PC-3 (cell line): ENCODE measurements around the gene SEPTIN1. TPM values are rescaled to one million over a fixed set of nuclear protein-coding genes. Genes with fewer than 3 reads are reported as not detected.

Experiments used
- ATAC-seq: fragments of 200-7000 bp; cut with Tn5 transposase; 2 replicates; pipeline ENCODE4 v1.9.1; 2020; ENCODE audit warnings: mild to moderate bottlenecking, moderate library complexity
- BruUV-seq: library from RNA; stranded (reverse); fragments of 400-500 nt; replicated peaks from 2 replicates; lab custom pipeline; 2021; lab: Mats Ljungman, UMichigan
- CTCF ChIA-PET: fragments of 300-600 bp; sonication (Branson Sonifier 250); formaldehyde crosslinking; loops from one replicate; lab custom pipeline; 2022; ENCODE audit warnings: antibody characterized with exemption; lab: Charles Lee
- POLR2A ChIA-PET: fragments of 300-600 bp; sonication (Branson Sonifier 250); formaldehyde crosslinking; loops from one replicate; lab custom pipeline; 2022; ENCODE audit warnings: antibody characterized with exemption; ENCODE audit not compliant: unreplicated experiment; lab: Charles Lee
- DNase-seq: peaks from one replicate; pipeline ENCODE4 v3.0.0-alpha.2; 2015
- H2AFZ ChIP-seq: fragments of 300-600 bp; sonication (generic); 2 replicates; pipeline ENCODE4 v1.6.0; 2016; ENCODE audit warnings: antibody characterized with exemption, low read length
- H3F3A ChIP-seq: fragments of 300-600 bp; sonication (generic); one replicate; pipeline ENCODE4 v1.6.0; 2017; ENCODE audit warnings: antibody characterized with exemption, low read length, control low read depth, mild to moderate bottlenecking; ENCODE audit not compliant: unreplicated experiment
- H3K27ac ChIP-seq: fragments of 300-600 bp; sonication (generic); 2 replicates; pipeline ENCODE4 v1.5.1; 2016; ENCODE audit warnings: mild to moderate bottlenecking, low read length
- H3K27me3 ChIP-seq: fragments of 300-600 bp; sonication (generic); 2 replicates; pipeline ENCODE4 v1.6.1; 2016; ENCODE audit warnings: low read length, mixed read lengths
- H3K36me3 ChIP-seq: fragments of 300-600 bp; sonication (generic); 2 replicates; pipeline ENCODE4 v1.6.1; 2016; ENCODE audit warnings: low read depth, mixed run types, low read length, mixed read lengths
- H3K4me1 ChIP-seq: fragments of 300-600 bp; sonication (generic); 2 replicates; pipeline ENCODE4 v1.5.1; 2016; ENCODE audit warnings: low read length; ENCODE audit not compliant: insufficient read depth
- H3K4me2 ChIP-seq: fragments of 300-600 bp; sonication (generic); 2 replicates; pipeline ENCODE4 v1.6.0; 2016; ENCODE audit warnings: low read length
- H3K4me3 ChIP-seq: fragments of 300-600 bp; sonication (generic); 2 replicates; pipeline ENCODE4 v1.5.1; 2016; ENCODE audit warnings: mild to moderate bottlenecking, low read length, mixed read lengths
- H3K79me2 ChIP-seq: fragments of 300-600 bp; sonication (generic); 2 replicates; pipeline ENCODE4 v1.6.1; 2017; ENCODE audit warnings: low read length, mixed read lengths
- H3K9ac ChIP-seq: fragments of 300-600 bp; sonication (generic); 2 replicates; pipeline ENCODE4 v1.6.0; 2016; ENCODE audit warnings: mild to moderate bottlenecking, low read length
- H3K9me2 ChIP-seq: fragments of 300-600 bp; sonication (generic); replicated peaks from 2 replicates; pipeline ENCODE4 v1.6.1; 2016; ENCODE audit warnings: mixed run types, low read length, mixed read lengths
- H3K9me3 ChIP-seq: fragments of 300-600 bp; sonication (generic); 2 replicates; pipeline ENCODE4 v1.6.1; 2016; ENCODE audit warnings: low read length, mixed read lengths
- H4K20me1 ChIP-seq: fragments of 300-600 bp; sonication (generic); 2 replicates; pipeline ENCODE4 v1.6.1; 2016; ENCODE audit warnings: low read length, mixed read lengths
- EZH2 ChIP-seq: fragments of 300-600 bp; sonication (generic); IDR thresholded peaks from one replicate; pipeline ENCODE4 v1.6.1; 2017; ENCODE audit warnings: antibody characterized with exemption, mild to moderate bottlenecking, low read length; ENCODE audit not compliant: unreplicated experiment
- EZH2phosphoT487 ChIP-seq: fragments of 300-600 bp; sonication (generic); IDR thresholded peaks from 2 replicates; pipeline ENCODE4 v1.6.1; 2018; ENCODE audit warnings: mild to moderate bottlenecking, antibody characterized with exemption, low read length, borderline replicate concordance
- intact Hi-C: fragments of 100-400 bp; cut with micrococcal nuclease; formaldehyde crosslinking; loops from 2 replicates; pipeline ENCODE4 v1.9.0; 2023
- total RNA-seq: library from RNA; depleted of rRNA; stranded (reverse); fragments of >200 nt; gene quantifications from 2 replicates; pipeline ENCODE4 v1.2.3, GENCODE V29; 2014
- TF ChIP-seq, protein P1 (sequence below): fragments of 300-600 bp; sonication (generic); conservative IDR thresholded peaks from 2 replicates; pipeline ENCODE4 v1.5.1; 2017; ENCODE audit warnings: antibody characterized with exemption, low read depth, mild to moderate bottlenecking, low read length

Gene SEPTIN1
- total RNA-seq, 1 experiment from 2014 or later, result 0.55 TPM

DNA sequence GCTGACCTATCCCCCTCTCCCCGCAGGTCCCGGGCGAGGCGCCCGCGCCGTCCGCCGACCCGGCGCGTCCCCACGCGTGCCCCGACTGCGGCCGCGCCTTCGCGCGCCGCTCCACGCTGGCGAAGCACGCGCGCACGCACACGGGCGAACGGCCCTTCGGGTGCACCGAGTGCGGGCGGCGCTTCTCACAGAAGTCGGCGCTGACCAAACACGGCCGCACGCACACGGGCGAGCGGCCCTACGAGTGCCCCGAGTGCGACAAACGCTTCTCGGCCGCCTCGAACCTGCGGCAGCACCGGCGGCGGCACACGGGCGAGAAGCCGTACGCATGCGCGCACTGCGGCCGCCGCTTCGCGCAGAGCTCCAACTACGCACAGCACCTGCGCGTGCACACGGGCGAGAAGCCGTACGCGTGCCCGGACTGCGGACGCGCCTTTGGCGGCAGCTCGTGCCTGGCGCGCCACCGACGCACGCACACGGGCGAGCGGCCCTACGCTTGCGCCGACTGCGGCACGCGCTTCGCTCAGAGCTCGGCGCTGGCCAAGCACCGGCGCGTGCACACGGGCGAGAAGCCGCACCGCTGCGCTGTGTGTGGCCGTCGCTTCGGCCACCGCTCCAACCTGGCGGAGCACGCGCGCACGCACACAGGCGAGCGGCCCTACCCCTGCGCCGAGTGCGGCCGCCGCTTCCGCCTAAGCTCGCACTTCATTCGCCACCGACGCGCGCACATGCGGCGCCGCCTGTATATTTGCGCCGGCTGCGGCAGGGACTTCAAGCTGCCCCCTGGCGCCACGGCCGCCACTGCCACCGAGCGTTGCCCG lies 35.4 kb upstream of the SEPTIN1 start:
- Histone ChIP-seq H3K4me3 (peak overlapping the region; percentile 68), H3K79me2 (no peaks in the 10 kb centered on the region), H3K9ac (peak overlapping the region; percentile 10; the same call in 1 of the 2 replicates), H2AFZ (peak overlapping the region; percentile 69; the same call in 1 of the 2 replicates), H3K27me3 (no peaks in the 10 kb centered on the region), H4K20me1 (no peaks in the 10 kb centered on the region), H3K4me1 (peaks cover 6% of the 10 kb centered on the region; the same call in 1 of the 2 replicates), H3K4me2 (peak overlapping the region; percentile 84), H3F3A (no peaks in the 10 kb centered on the region), H3K36me3 (no peaks in the 10 kb centered on the region; the same call in 1 of the 2 replicates), H3K9me3 (no peaks in the 10 kb centered on the region), H3K9me2 (no peaks in the 10 kb centered on the region), H3K27ac (no peak overlapping the region)
- POLR2A ChIA-PET, result interaction anchor here (0.5 to 0.9 kb wide), 4 partner anchors 13 to 193 kb away, joined by 3 to 18 read pairs (median 6); partner anchors contain the start of genes TBC1D10B, ZNF689 and ZNF764
- no TSS peak for BruUV-seq
- DNase-seq (peak; percentile 94), ATAC-seq (peak; percentile 94)
- CTCF ChIA-PET, result interaction anchor here (0.5 to 1.0 kb wide), 5 partner anchors 8 to 119 kb away, joined by 3 to 8 read pairs (median 4); partner anchors contain the start of gene DCTPP1
- peak; percentile 99 for TF ChIP-seq EZH2phosphoT487
- TF ChIP-seq, protein P1, sequence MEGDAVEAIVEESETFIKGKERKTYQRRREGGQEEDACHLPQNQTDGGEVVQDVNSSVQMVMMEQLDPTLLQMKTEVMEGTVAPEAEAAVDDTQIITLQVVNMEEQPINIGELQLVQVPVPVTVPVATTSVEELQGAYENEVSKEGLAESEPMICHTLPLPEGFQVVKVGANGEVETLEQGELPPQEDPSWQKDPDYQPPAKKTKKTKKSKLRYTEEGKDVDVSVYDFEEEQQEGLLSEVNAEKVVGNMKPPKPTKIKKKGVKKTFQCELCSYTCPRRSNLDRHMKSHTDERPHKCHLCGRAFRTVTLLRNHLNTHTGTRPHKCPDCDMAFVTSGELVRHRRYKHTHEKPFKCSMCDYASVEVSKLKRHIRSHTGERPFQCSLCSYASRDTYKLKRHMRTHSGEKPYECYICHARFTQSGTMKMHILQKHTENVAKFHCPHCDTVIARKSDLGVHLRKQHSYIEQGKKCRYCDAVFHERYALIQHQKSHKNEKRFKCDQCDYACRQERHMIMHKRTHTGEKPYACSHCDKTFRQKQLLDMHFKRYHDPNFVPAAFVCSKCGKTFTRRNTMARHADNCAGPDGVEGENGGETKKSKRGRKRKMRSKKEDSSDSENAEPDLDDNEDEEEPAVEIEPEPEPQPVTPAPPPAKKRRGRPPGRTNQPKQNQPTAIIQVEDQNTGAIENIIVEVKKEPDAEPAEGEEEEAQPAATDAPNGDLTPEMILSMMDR, result peak; percentile 33; the same call in 1 of the 2 replicates
- no peak for TF ChIP-seq EZH2
- intact Hi-C loops, result no loop called here

DNA sequence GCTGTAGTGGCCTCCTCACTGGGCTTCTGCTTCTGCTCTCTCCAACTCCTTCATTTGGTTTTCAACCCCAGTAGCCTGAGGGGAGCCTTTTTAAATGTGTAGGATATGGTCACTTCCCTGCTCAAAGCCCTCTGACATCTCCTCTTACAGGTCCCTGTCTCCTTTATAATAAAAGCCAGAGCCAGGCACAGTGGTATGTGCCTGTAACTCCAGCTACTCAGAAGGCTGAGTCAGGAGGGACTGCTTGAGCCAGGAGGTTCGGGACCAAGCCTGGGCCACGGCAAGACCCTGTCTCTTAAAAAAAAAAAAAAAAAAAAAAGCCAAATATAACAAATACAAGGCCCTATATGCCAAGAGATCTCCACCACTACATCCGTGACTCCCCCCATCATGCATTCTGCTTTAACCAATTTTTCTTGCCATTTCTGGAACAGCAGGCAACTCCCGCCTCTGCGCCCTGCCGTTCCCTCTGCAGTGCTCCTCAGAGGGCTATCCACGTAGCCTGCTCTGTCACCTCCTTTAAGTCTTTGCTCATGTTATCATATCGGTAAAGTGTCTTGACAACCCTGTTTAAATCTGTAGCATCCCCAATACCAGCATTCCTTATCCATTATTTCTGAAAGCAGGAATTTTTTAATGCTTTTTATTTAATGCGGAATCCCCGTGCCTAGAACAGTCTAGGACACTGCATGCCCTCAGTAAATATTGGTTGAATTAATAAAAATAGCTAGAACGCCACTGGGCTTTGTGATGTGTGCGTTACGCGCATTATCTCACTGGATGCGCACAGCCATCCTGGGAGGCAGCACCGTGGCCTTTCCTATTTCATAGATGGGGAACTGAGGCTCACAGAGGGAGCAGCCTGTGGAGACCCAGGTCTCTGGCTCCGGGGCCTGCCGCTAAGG lies 34.5 kb upstream of the SEPTIN1 start:
- ChIA-PET POLR2A (interaction anchor here (0.9 kb wide), 1 partner anchor 194 kb away, joined by 3 read pairs; the partner anchor contains the start of gene ZNF689), CTCF (interaction anchor here (0.6 to 1.0 kb wide), 3 partner anchors 7 to 33 kb away, joined by 3 to 8 read pairs (median 6); partner anchors contain the start of gene DCTPP1)
- no peaks in the 10 kb centered on the region; the same call in 1 of the 2 replicates for H3K36me3 ChIP-seq
- H3F3A ChIP-seq, result no peaks in the 10 kb centered on the region
- H3K79me2 ChIP-seq, result no peaks in the 10 kb centered on the region
- no TSS peak for BruUV-seq
- DNase-seq (no peak), ATAC-seq (no peak)
- peak overlapping the region; percentile 84 for H3K4me2 ChIP-seq
- H3K4me3 ChIP-seq, result peak overlapping the region; percentile 68
- peak overlapping the region; percentile 10; the same call in 1 of the 2 replicates for H3K9ac ChIP-seq
- H2AFZ ChIP-seq, result peak overlapping the region; percentile 59; the same call in 1 of the 2 replicates
- peaks cover 6% of the 10 kb centered on the region; the same call in 1 of the 2 replicates for H3K4me1 ChIP-seq
- no peak overlapping the region for H3K27ac ChIP-seq
- no peaks in the 10 kb centered on the region for H3K9me2 ChIP-seq
- TF ChIP-seq EZH2 (no peak), EZH2phosphoT487 (no peak)
- TF ChIP-seq, protein P1, result no peak
- no peaks in the 10 kb centered on the region for H3K27me3 ChIP-seq
- H3K9me3 ChIP-seq, result no peaks in the 10 kb centered on the region
- no peaks in the 10 kb centered on the region for H4K20me1 ChIP-seq
- intact Hi-C loops, result no loop called here
